Neuron (in vitro differentiated cells): ENCODE measurements around the gene NEK9.

ENCODE experiments used
- H2AFZ ChIP-seq: one replicate; pipeline ENCODE4 v1.6.1; 2013; ENCODE audit warnings: low read depth, mild to moderate bottlenecking, inconsistent platforms, low read length, moderate library complexity
- H3K27me3 ChIP-seq: one replicate; pipeline ENCODE4 v1.6.1; 2013; ENCODE audit warnings: low read length; ENCODE audit not compliant: insufficient read depth
- H3K36me3 ChIP-seq: one replicate; pipeline ENCODE4 v1.6.1; 2013; ENCODE audit warnings: low read length; ENCODE audit not compliant: insufficient read depth
- H3K4me1 ChIP-seq: one replicate; pipeline ENCODE4 v1.6.1; 2013; ENCODE audit warnings: low read length; ENCODE audit not compliant: insufficient read depth
- H3K4me3 ChIP-seq: 2 replicates; pipeline ENCODE4 v1.5.1; 2013; ENCODE audit warnings: mild to moderate bottlenecking, low read length, moderate library complexity
- H3K9me3 ChIP-seq: one replicate; pipeline ENCODE4 v1.6.1; 2013; ENCODE audit warnings: low read length

Gene NEK9

GRCh38 chr14:75047506-75047905 is 79.3 kb downstream of the NEK9 start:
- H3K9me3 ChIP-seq: no peaks in the 10 kb centered on the region
- H3K27me3 ChIP-seq: no peaks in the 10 kb centered on the region
- H2AFZ ChIP-seq: no peak overlapping the region
- no peaks in the 10 kb centered on the region for H3K36me3 ChIP-seq
- no peaks in the 10 kb centered on the region for H3K4me1 ChIP-seq
- no peak overlapping the region for H3K4me3 ChIP-seq

GRCh38 chr14:75046899-75047298 is 79.9 kb downstream of the NEK9 start:
- no peaks in the 10 kb centered on the region for H3K27me3 ChIP-seq
- H3K4me3 ChIP-seq: no peak overlapping the region
- H3K4me1 ChIP-seq: no peaks in the 10 kb centered on the region
- H3K9me3 ChIP-seq: no peaks in the 10 kb centered on the region
- no peak overlapping the region for H2AFZ ChIP-seq
- H3K36me3 ChIP-seq: no peaks in the 10 kb centered on the region

GRCh38 chr14:75046275-75046674 is 80.6 kb downstream of the NEK9 start:
- Histone ChIP-seq H2AFZ (no peak overlapping the region), H3K4me3 (no peak overlapping the region), H3K36me3 (no peaks in the 10 kb centered on the region), H3K9me3 (no peaks in the 10 kb centered on the region), H3K27me3 (no peaks in the 10 kb centered on the region), H3K4me1 (no peaks in the 10 kb centered on the region)

DNA sequence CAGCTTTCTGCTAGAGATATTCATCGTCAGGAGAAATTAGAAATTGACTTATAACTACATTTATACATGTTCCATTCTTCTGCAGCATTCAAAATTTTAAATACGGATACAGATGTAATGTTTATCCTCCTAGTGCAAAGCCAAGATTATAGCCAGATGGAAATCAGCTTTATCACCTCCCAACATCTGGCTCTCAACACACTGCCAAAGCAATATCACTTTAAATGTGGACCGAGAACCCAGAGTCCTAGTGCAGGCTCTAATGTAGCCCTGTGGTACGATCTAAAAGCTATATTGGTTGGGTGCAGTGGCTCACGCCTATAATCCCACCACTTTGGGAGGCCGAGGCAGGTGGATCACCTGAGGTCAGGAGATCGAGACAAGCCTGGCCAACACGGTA is 82.1 kb downstream of the NEK9 start:
- no peaks in the 10 kb centered on the region for H3K36me3 ChIP-seq
- no peak overlapping the region for H2AFZ ChIP-seq
- no peaks in the 10 kb centered on the region for H3K9me3 ChIP-seq
- no peaks in the 10 kb centered on the region for H3K27me3 ChIP-seq
- no peak overlapping the region for H3K4me3 ChIP-seq
- no peaks in the 10 kb centered on the region for H3K4me1 ChIP-seq

DNA sequence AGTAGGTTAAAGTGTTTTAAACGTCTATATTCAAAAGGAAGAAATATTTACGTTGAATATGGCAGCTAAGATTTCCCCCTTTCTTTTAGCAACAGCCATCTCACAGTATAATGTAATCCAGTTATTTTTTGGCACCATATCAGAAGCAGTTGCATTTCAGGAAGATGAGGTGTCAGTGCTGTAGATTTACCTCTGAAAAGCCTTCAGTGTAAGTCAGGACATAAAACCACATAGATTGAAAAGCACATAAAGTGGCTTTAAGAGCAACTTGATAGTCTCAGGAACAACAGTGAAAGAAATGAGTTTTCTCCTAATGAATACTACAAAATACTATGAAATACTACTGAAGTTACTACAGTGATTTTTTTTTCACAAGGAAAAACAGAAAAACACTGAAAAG is 82.5 kb downstream of the NEK9 start:
- Histone ChIP-seq H3K27me3 (no peaks in the 10 kb centered on the region), H3K9me3 (no peaks in the 10 kb centered on the region), H3K36me3 (no peaks in the 10 kb centered on the region), H3K4me1 (no peaks in the 10 kb centered on the region), H3K4me3 (no peak overlapping the region), H2AFZ (no peak overlapping the region)

- Histone ChIP-seq H3K9me3 (no peaks in the 10 kb centered on the region), H3K4me3 (no peak overlapping the region), H3K4me1 (no peaks in the 10 kb centered on the region), H2AFZ (no peak overlapping the region), H3K36me3 (no peaks in the 10 kb centered on the region), H3K27me3 (no peaks in the 10 kb centered on the region)
These were observed 84.8 kb downstream of the NEK9 start for GRCh38 chr14:75042035-75042434.

- Histone ChIP-seq H3K4me3 (no peak overlapping the region), H3K36me3 (no peaks in the 10 kb centered on the region), H3K4me1 (no peaks in the 10 kb centered on the region), H2AFZ (no peak overlapping the region), H3K9me3 (no peaks in the 10 kb centered on the region), H3K27me3 (no peaks in the 10 kb centered on the region)
These were observed 85.2 kb downstream of the NEK9 start for GRCh38 chr14:75041613-75042012.

DNA sequence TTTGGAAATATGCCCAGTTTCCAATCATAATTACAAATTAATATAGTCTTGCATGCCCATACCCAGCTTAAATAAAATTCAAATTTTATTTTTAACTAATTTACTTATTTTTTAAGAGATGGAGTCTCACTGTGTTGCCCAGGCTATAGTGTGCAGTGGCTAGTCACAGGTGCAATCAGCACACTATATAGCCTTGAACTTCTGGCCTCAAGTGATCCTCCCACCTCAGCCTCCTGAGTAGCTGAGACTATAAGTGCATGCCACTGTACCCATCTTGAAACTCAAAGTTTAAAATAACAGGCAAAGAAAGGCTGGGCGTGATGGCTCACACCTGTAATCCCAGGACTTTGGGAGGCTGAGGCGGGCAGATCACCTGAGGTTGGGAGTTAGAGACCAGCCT is 85.9 kb downstream of the NEK9 start:
- H2AFZ ChIP-seq: no peak overlapping the region
- no peaks in the 10 kb centered on the region for H3K9me3 ChIP-seq
- no peaks in the 10 kb centered on the region for H3K4me1 ChIP-seq
- no peak overlapping the region for H3K4me3 ChIP-seq
- no peaks in the 10 kb centered on the region for H3K27me3 ChIP-seq
- no peaks in the 10 kb centered on the region for H3K36me3 ChIP-seq

DNA sequence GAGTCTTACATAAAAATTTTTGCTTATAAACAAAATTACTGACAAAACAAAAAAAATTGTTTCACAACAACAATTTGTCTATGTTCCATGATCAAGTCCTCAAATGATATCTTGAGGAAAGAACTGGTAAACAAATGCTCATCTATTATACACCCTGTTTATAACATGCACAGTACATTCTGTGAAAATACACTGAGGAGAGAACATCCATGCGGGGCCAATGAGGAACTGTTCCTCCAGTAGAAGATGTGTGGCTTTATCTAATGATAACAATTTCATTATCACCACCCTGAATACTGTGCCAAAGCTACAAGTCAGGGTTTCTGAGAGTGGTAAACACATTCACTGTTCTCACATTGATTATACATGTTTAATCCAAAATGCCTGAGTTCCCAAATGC is 86.3 kb downstream of the NEK9 start:
- H3K4me3 ChIP-seq: no peak overlapping the region
- no peak overlapping the region for H2AFZ ChIP-seq
- no peaks in the 10 kb centered on the region for H3K36me3 ChIP-seq
- H3K4me1 ChIP-seq: no peaks in the 10 kb centered on the region
- no peaks in the 10 kb centered on the region for H3K27me3 ChIP-seq
- H3K9me3 ChIP-seq: no peaks in the 10 kb centered on the region

DNA sequence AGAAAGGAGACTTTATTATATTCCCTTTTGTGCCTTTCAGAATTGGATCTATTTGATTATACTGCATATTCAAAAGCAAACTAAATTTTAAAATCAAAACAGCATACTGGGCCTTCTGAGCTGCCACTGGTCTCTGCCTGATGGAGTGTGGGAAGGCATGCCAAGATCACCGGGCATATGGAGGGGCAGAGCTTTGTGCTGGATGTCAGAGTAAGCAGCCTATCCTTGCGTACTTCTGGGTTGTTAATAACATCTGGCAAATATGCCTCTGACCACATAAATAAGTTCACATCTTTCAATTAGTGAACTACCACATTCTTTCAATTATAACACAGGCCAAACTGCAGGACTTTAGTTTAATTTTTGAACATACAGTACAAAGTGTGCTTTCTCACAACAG is 93.9 kb downstream of the NEK9 start:
- Histone ChIP-seq H3K4me3 (no peak overlapping the region), H2AFZ (no peak overlapping the region), H3K9me3 (no peaks in the 10 kb centered on the region), H3K36me3 (no peaks in the 10 kb centered on the region), H3K4me1 (no peaks in the 10 kb centered on the region), H3K27me3 (no peaks in the 10 kb centered on the region)

DNA sequence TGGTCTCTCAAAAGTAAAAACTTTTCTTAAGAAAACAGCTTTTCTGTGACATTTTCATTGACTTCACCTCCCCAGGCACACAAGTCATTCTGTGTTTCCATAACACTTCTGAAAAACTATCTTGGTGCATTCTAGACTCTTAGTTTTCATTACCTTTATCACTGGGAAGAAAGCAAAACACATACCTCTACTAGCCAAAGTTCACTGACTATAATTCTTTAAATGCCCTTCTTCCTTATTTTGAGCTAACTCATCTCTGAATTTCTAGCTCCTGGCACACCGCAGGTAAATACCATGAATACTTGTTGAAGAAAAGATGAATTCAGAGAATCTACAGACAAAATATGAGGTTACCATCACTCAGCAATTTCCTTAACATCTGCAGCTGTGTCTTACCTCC is 96.7 kb downstream of the NEK9 start:
- Histone ChIP-seq H3K4me1 (no peaks in the 10 kb centered on the region), H3K27me3 (no peaks in the 10 kb centered on the region), H3K36me3 (no peaks in the 10 kb centered on the region), H3K9me3 (no peaks in the 10 kb centered on the region), H2AFZ (no peak overlapping the region), H3K4me3 (no peak overlapping the region)
